Stimulated activated effector memory CD8-positive, alpha-beta T cell treated with anti-CD3 and anti-CD28 coated beads, Interleukin-12 subunit alpha, Interleukin-12 subunit beta, amount 100 ng/mL, for 72 hours (primary cell): Measurements from ENCODE around the gene ZNF302.

Source experiments
- ATAC-seq: fragments of 150-1000 bp; cut with Tn5 transposase; 2 replicates; pipeline ENCODE4 v1.10.0; 2021
- DNase-seq, 2 donors: peaks; one replicate each; pipeline ENCODE4 v3.0.0; 2021 to 2022; ENCODE audit warnings: low spot score in 2 of 2
- H3K27ac Mint-ChIP-seq: one replicate; pipeline ENCODE4 v1.8.0; 2022; ENCODE audit warnings: mild to moderate bottlenecking, mixed read lengths
- H3K36me3 Mint-ChIP-seq: one replicate; pipeline ENCODE4 v1.8.0; 2022; ENCODE audit warnings: mild to moderate bottlenecking, mixed read lengths
- H3K4me1 Mint-ChIP-seq: one replicate; pipeline ENCODE4 v1.8.0; 2022; ENCODE audit warnings: mixed read lengths
- H3K4me3 Mint-ChIP-seq: one replicate; pipeline ENCODE4 v1.8.0; 2022; ENCODE audit warnings: mild to moderate bottlenecking, mixed read lengths
- H3K9me3 Mint-ChIP-seq: one replicate; pipeline ENCODE4 v1.8.0; 2022; ENCODE audit warnings: mixed read lengths

The ZNF302 gene

GRCh38 chr19:34686455-34686854 is 9.0 kb downstream of the ZNF302 start:
- ATAC-seq (no peak), DNase-seq (no peak)
- Mint-ChIP-seq H3K27ac (no peak overlapping the region), H3K36me3 (peaks cover 33% of the 10 kb centered on the region), H3K9me3 (peaks cover 40% of the 10 kb centered on the region), H3K4me3 (no peak overlapping the region), H3K4me1 (no peaks in the 10 kb centered on the region)

- Mint-ChIP-seq H3K27ac (no peak overlapping the region), H3K36me3 (peaks cover 24% of the 10 kb centered on the region), H3K9me3 (peaks cover 40% of the 10 kb centered on the region), H3K4me1 (no peaks in the 10 kb centered on the region), H3K4me3 (no peak overlapping the region)
- no peak for DNase-seq
- no peak for ATAC-seq
Observed at GRCh38 chr19:34687348-34687747, 9.9 kb downstream of the ZNF302 start.

- Mint-ChIP-seq H3K4me1 (no peaks in the 10 kb centered on the region), H3K36me3 (peaks cover 12% of the 10 kb centered on the region), H3K9me3 (peaks cover 36% of the 10 kb centered on the region), H3K4me3 (no peak overlapping the region), H3K27ac (no peak overlapping the region)
- ATAC-seq (no peak), DNase-seq (no peak)
Observed at GRCh38 chr19:34688592-34688991, 11.1 kb downstream of the ZNF302 start.

- H3K27ac Mint-ChIP-seq: no peak overlapping the region
- ATAC-seq: no peak
- H3K4me1 Mint-ChIP-seq: no peaks in the 10 kb centered on the region
- DNase-seq: no peak
- no peaks in the 10 kb centered on the region for H3K36me3 Mint-ChIP-seq
- H3K4me3 Mint-ChIP-seq: no peak overlapping the region
- peaks cover 31% of the 10 kb centered on the region for H3K9me3 Mint-ChIP-seq
Observed at GRCh38 chr19:34690372-34690771, 12.9 kb downstream of the ZNF302 start.

GRCh38 chr19:34692549-34692948 is 15.1 kb downstream of the ZNF302 start:
- H3K4me3 Mint-ChIP-seq: no peak overlapping the region
- no peaks in the 10 kb centered on the region for H3K36me3 Mint-ChIP-seq
- ATAC-seq: no peak
- no peak for DNase-seq
- no peak overlapping the region for H3K27ac Mint-ChIP-seq
- no peaks in the 10 kb centered on the region for H3K4me1 Mint-ChIP-seq
- H3K9me3 Mint-ChIP-seq: peaks cover 15% of the 10 kb centered on the region

- no peak overlapping the region for H3K4me3 Mint-ChIP-seq
- H3K4me1 Mint-ChIP-seq: peaks cover 4% of the 10 kb centered on the region
- DNase-seq (no peak), ATAC-seq (no peak)
- H3K36me3 Mint-ChIP-seq: no peaks in the 10 kb centered on the region
- no peaks in the 10 kb centered on the region for H3K9me3 Mint-ChIP-seq
- H3K27ac Mint-ChIP-seq: no peak overlapping the region
Observed at GRCh38 chr19:34707661-34708060, 30.2 kb downstream of the ZNF302 start.

- ATAC-seq (no peak), DNase-seq (no peak)
- H3K4me1 Mint-ChIP-seq: peaks cover 6% of the 10 kb centered on the region
- no peak overlapping the region for H3K27ac Mint-ChIP-seq
- peaks cover 7% of the 10 kb centered on the region for H3K9me3 Mint-ChIP-seq
- no peak overlapping the region for H3K4me3 Mint-ChIP-seq
- H3K36me3 Mint-ChIP-seq: no peaks in the 10 kb centered on the region
Observed at GRCh38 chr19:34711890-34712289, 34.4 kb downstream of the ZNF302 start.

GRCh38 chr19:34712395-34713261 is 35.1 kb downstream of the ZNF302 start:
- peaks cover 6% of the 10 kb centered on the region for H3K4me1 Mint-ChIP-seq
- ATAC-seq: peak; percentile 70
- H3K4me3 Mint-ChIP-seq: no peak overlapping the region

GRCh38 chr19:34713262-34713637 is 35.8 kb downstream of the ZNF302 start:
- H3K4me1 Mint-ChIP-seq: peaks cover 6% of the 10 kb centered on the region
- H3K4me3 Mint-ChIP-seq: no peak overlapping the region
- no peaks in the 10 kb centered on the region for H3K36me3 Mint-ChIP-seq
- no peak overlapping the region for H3K27ac Mint-ChIP-seq
- peaks cover 7% of the 10 kb centered on the region for H3K9me3 Mint-ChIP-seq
- ATAC-seq (no peak), DNase-seq (no peak)

More at GRCh38 chr19:34712395-34713261, 35.1 kb downstream of the ZNF302 start:
- Mint-ChIP-seq H3K36me3 (no peaks in the 10 kb centered on the region), H3K27ac (no peak overlapping the region), H3K9me3 (peaks cover 7% of the 10 kb centered on the region)
- peak; percentile 40 to 72 for DNase-seq

- Mint-ChIP-seq H3K27ac (no peak overlapping the region), H3K4me3 (no peak overlapping the region), H3K4me1 (peaks cover 6% of the 10 kb centered on the region), H3K36me3 (no peaks in the 10 kb centered on the region), H3K9me3 (peaks cover 7% of the 10 kb centered on the region)
- no peak for DNase-seq
- no peak for ATAC-seq
Observed at GRCh38 chr19:34715357-34715756, 37.9 kb downstream of the ZNF302 start.

GRCh38 chr19:34722353-34722752 is 44.9 kb downstream of the ZNF302 start:
- Mint-ChIP-seq H3K27ac (peak overlapping the region; percentile 10), H3K9me3 (no peaks in the 10 kb centered on the region), H3K4me1 (no peaks in the 10 kb centered on the region), H3K4me3 (no peak overlapping the region), H3K36me3 (peaks cover 4% of the 10 kb centered on the region)
- DNase-seq: no peak
- ATAC-seq: no peak

GRCh38 chr19:34725400-34725799 is 47.9 kb downstream of the ZNF302 start:
- H3K4me1 Mint-ChIP-seq: no peaks in the 10 kb centered on the region
- H3K27ac Mint-ChIP-seq: no peak overlapping the region
- ATAC-seq (no peak), DNase-seq (no peak)
- H3K9me3 Mint-ChIP-seq: no peaks in the 10 kb centered on the region
- H3K4me3 Mint-ChIP-seq: no peak overlapping the region
- peaks cover 4% of the 10 kb centered on the region for H3K36me3 Mint-ChIP-seq

GRCh38 chr19:34731019-34731829 is 53.7 kb downstream of the ZNF302 start:
- ATAC-seq: no peak
- Mint-ChIP-seq H3K4me3 (no peak overlapping the region), H3K27ac (no peak overlapping the region), H3K9me3 (peaks cover 6% of the 10 kb centered on the region), H3K36me3 (peaks cover 15% of the 10 kb centered on the region), H3K4me1 (peaks cover 12% of the 10 kb centered on the region)
- no peak for DNase-seq

- no peak overlapping the region for H3K4me3 Mint-ChIP-seq
- H3K27ac Mint-ChIP-seq: no peak overlapping the region
- H3K4me1 Mint-ChIP-seq: peaks cover 12% of the 10 kb centered on the region
- peaks cover 9% of the 10 kb centered on the region for H3K9me3 Mint-ChIP-seq
- DNase-seq (no peak), ATAC-seq (no peak)
- peaks cover 19% of the 10 kb centered on the region for H3K36me3 Mint-ChIP-seq
Observed at GRCh38 chr19:34731964-34732363, 54.5 kb downstream of the ZNF302 start.

- Mint-ChIP-seq H3K36me3 (peaks cover 19% of the 10 kb centered on the region), H3K9me3 (peaks cover 9% of the 10 kb centered on the region), H3K27ac (no peak overlapping the region), H3K4me1 (peaks cover 12% of the 10 kb centered on the region), H3K4me3 (peak overlapping the region; percentile 81)
- ATAC-seq: no peak
- no peak for DNase-seq
Observed at GRCh38 chr19:34732612-34733211, 55.2 kb downstream of the ZNF302 start.
